Cerebellar nuclear complex (tissue), 1 donor: ENCODE results near the gene SMARCD1.

Experiments used
- DNase-seq, 2 experiments: peaks; one replicate each; lab custom pipeline; 2025; lab: John Stamatoyannopoulos, UW

The SMARCD1 gene

DNA sequence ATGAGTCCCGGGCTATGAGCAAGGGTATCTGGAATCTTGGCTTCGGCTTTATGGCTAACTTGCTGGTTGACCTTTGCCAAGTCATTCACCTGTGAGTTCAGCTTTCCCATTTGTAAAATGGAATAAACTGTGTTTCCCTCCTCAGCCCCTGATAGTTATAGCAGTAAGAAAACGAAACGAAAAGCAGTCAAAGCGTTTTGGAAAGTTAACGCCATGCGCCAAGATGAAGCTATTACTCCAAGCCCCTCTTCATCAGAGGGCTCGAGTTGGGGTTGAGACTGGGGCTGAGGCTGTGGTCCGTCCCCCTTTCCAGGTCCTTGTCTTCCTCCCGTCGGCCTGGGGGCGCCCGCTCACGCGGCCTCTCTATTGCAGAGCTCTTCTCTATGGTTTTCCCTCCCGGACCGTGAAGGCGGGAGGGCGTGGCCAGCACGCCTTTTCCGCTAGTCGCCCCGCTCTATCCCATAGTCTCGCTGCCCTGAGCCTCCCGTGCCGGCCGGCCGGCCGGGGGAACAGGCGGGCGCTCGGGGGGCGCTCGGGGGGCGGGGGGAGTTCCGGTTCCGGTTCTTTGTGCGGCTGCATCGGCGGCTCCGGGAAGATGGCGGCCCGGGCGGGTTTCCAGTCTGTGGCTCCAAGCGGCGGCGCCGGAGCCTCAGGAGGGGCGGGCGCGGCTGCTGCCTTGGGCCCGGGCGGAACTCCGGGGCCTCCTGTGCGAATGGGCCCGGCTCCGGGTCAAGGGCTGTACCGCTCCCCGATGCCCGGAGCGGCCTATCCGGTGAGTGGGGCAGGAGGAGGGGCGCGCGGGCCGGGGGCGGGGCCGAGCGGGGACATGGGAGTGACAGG lies at the start of gene SMARCD1:
TSS of gene SMARCD1 (plus strand) at position 568 of the 840 bp plus-strand sequence. CDS start at position 596, 28 bp downstream.
- DNase-seq: peak; percentile 51 to 75

DNA sequence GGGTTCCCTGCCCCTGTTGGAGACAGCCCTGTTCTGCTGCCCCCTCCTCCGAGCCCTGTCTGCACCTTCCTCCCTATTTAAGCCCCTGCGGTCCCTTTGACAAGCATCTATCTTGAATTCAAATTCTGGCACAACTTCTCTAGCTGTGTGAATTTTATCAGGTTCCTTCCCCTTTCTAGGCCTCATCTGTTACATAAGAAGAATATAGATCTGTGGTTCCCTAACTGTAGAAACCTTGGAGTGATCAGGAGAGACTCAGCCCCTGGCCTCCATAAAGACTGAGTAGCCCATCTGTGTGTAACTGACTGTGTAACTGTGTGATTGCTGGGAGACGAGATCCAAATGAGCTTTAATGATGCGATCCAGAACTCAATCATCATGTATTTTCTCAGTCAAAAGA lies 46.8 kb upstream of the SMARCD1 start:
- DNase-seq: no peak

- peak in 1 of 2 experiments; percentile 11 for DNase-seq
These were observed 45.8 kb upstream of the SMARCD1 start for GRCh38 chr12:50039151-50039835.

GRCh38 chr12:50040657-50041056 lies 44.5 kb upstream of the SMARCD1 start:
- no peak for DNase-seq

- DNase-seq: no peak
These were observed 43.9 kb upstream of the SMARCD1 start for GRCh38 chr12:50041062-50041860.

GRCh38 chr12:50041962-50042361 lies 43.2 kb upstream of the SMARCD1 start:
- DNase-seq: no peak

DNA sequence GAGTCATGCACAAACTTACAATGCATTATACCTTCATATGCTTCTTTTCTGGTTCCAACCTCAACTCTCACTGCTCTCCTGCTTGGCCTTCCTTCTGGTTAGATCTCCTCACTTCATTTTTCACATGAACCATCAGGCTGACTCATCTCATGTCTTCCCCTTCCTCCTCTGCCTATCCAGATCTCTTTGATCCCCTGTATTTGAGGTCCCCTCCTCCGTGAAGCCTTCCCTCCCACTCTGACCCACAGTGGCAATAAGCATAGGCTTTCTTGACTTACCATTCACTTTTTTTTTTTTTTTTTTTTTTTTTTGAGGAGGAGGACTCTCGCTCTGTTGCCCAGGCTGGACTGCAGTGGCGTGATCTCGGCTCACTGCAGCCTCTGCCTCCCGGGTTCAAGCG lies 42.4 kb upstream of the SMARCD1 start:
- DNase-seq: no peak

- no peak for DNase-seq
These were observed 41.8 kb upstream of the SMARCD1 start for GRCh38 chr12:50043308-50043707.

DNA sequence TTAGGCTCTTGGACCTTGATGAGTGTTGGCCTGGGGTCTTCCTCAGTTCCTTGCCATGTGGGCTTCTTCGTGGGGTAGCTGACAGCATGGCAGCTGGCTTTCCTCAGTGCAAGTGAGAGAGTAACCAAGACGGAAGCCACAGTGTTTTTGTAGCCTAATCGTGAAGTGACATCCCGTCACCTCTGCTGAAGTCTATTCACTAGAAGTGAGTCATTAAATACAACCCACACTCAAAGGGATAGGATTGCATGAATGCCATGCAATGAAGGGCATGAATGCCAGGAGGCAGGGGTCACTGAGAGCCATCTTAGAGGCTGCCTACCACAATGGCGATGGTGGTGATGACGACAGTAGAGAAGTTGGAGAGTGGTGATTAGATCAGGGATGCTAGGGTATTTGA lies 41.3 kb upstream of the SMARCD1 start:
- no peak for DNase-seq

- DNase-seq: no peak
These were observed 37.4 kb upstream of the SMARCD1 start for GRCh38 chr12:50047693-50048250.

DNA sequence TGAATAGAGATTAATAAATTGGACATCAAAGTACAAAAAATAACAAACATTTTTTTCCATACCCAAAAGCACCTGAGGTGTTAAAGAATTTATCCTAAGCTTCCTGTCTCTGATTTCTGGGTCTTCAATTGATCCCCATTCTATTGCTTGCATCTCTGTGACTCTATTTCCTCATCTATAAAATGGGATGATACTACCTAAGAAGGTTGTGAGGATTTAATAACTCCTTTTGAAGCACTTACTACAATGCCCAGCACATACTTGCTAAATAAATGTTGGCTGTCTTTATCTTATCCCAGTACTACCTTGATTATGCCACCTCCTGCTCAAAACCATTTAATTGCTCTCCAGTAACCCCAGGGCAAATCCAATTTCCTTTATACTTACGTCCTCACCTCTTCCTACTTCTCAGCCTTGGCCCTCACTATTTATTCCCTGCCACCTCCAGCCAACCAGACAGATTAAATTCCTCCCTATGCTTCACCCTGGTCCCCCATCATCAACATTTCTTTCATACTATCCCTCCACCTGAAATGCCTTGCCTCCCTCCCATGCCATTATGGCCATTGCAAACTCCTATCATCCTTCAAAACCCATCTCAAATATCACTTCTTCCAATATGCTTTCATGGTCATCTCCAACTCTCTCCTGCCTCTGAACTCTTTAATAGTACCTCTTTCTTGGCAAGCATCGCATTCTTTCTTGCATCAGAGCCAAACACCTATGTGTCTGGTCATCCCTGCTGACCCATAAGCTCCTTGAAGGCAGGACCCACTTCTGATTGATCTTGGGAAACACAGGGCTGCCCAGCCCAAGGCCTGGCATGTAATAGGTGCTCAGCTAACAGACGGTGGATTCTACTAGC lies 35.7 kb upstream of the SMARCD1 start:
- DNase-seq: no peak

- DNase-seq: no peak
These were observed 35.1 kb upstream of the SMARCD1 start for GRCh38 chr12:50050119-50050385.

- no peak for DNase-seq
These were observed 34.6 kb upstream of the SMARCD1 start for GRCh38 chr12:50050410-50051098.

GRCh38 chr12:50051101-50051806 lies 33.9 kb upstream of the SMARCD1 start:
- no peak for DNase-seq

- no peak for DNase-seq
These were observed 32.6 kb upstream of the SMARCD1 start for GRCh38 chr12:50052544-50052943.

DNA sequence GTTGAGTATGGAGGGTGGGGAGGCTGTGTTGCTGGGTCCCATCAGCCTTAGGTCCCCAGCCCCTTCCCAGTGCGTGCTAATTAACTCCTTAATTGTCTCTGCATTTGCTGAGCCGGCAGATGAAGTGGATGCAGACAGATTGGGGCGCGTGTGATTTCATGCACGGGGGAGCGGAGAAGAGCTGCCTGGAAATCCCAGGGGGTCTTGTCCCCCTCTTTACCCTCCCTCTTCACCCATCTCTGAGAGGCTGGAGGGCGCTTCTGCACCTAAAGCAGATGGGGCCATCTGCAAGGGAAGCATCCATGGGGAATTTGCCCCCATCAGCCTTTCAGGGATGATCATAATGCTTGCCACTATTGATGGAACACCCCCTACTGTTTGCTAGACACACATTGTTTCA lies 32.2 kb upstream of the SMARCD1 start:
- DNase-seq: no peak

DNA sequence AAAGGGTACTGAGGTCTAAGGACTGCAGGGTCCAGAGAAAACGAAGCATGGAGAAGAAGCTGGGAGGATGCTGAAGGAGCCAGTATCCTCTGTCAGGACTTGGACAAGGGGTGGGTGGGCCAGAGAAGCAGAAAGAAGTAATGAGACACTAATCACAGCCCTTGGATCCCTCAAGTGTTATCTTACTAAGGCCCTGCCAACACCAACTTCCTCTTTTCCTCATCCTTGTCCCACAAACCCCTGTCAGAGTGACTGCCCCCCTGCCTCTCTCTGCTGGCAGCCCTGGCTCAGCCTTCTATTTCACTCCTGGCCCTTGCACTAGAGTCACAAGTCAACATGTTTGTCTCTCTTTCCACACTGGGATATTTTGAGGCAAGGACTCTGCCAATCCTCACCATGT lies 31.6 kb upstream of the SMARCD1 start:
- DNase-seq: no peak

GRCh38 chr12:50055831-50056638 lies 29.1 kb upstream of the SMARCD1 start:
- peak in 1 of 2 experiments; percentile 28 for DNase-seq

- no peak for DNase-seq
These were observed 28.5 kb upstream of the SMARCD1 start for GRCh38 chr12:50056639-50056976.
